GM12891 (cell line): Measurements from ENCODE around the gene ABHD4.

Experiments
- POLR2AphosphoS5 ChIP-seq: IDR thresholded peaks from 2 replicates; pipeline ENCODE4 v1.6.1; 2011; ENCODE audit warnings: low read depth, low read length, control low read depth
- POU2F2 ChIP-seq: IDR thresholded peaks from 2 replicates; pipeline ENCODE4 v1.6.1; 2011; ENCODE audit warnings: low read depth, mild to moderate bottlenecking, control low read depth, low read length, moderate library complexity

DNA sequence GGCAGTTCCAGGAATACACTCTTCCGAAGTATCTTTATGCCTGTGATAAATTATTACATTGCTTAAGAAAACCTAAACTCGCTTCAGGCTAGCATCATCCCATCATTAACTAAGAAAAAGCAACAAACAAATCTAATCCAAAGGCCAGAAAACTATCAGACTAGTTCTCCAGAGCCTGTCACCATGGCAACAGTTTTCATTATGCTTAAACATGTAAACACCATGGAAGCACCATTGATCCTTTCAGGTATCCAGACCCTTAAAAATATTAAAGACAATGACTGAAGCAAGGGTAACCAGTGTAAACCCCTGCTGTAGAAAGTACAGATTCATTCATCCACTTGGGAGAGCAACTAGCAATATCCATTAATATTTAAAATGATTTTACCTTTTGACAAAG lies 18.9 kb upstream of the ABHD4 start:
- TF ChIP-seq POU2F2 (no peak), POLR2AphosphoS5 (no peak)
